NCI-H2171 treated with DMSO at 0.1 percent for 48 hours (cell line): ENCODE measurements around the gene DGKG.

Source experiments
- DNase-seq: peaks from one replicate; lab custom pipeline; 2025; lab: John Stamatoyannopoulos, UW

The DGKG gene

GRCh38 chr3:186107215-186108105 is 254.6 kb downstream of the DGKG start:
- DNase-seq: peak; percentile 82

- no peak for DNase-seq
Measured at GRCh38 chr3:186105543-186105942, 256.5 kb downstream of the DGKG start.

- no peak for DNase-seq
Measured at GRCh38 chr3:186102687-186103086, 259.3 kb downstream of the DGKG start.

- no peak for DNase-seq
Measured at GRCh38 chr3:186100398-186100797, 261.6 kb downstream of the DGKG start.

GRCh38 chr3:186099178-186099577 is 262.9 kb downstream of the DGKG start:
- DNase-seq: peak; percentile 93

- no peak for DNase-seq
Measured at GRCh38 chr3:186098740-186099139, 263.3 kb downstream of the DGKG start.

GRCh38 chr3:186097663-186098451 is 264.2 kb downstream of the DGKG start:
- peak; percentile 97 for DNase-seq

GRCh38 chr3:186097317-186097662 is 264.7 kb downstream of the DGKG start:
- no peak for DNase-seq
